Retinal pigment epithelial cell (primary cell): ENCODE measurements around the gene MRPL49.

ENCODE experiments used
- DNase-seq: peaks from one replicate; pipeline ENCODE4 v3.0.0-alpha.2; 2010; ENCODE audit warnings: low read depth
- H3K4me3 ChIP-seq: 2 replicates; pipeline ENCODE4 v1.5.1; 2011; ENCODE audit warnings: mild to moderate bottlenecking, low read length, control low read depth, moderate library complexity
- CTCF ChIP-seq: conservative IDR thresholded peaks from 2 replicates; pipeline ENCODE4 v1.5.1; 2011; ENCODE audit warnings: low read depth, low read length, control low read depth, inconsistent platforms

Gene MRPL49

DNA sequence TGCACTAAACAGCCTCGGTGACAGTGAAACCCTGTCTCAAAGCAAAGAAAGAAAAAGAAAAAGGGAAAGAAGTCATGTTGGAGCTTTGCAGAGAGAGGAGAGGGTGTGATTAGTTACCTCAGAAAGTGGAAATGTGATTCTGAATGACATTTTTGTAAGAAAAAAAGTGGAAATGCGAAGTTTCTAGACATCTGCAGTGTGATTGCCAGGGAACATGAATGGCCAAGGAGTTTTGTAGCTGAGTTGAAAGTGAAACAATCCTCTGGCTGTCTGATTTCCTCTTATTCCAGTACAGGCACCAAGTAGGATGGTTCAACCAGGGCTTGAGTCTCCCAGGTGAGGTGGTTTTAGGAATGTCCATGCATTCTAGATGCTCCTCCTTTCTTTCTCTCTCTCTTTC is 30.0 kb downstream of the MRPL49 start:
- no peak for TF ChIP-seq CTCF
- no peak for DNase-seq
- no peak overlapping the region for H3K4me3 ChIP-seq

DNA sequence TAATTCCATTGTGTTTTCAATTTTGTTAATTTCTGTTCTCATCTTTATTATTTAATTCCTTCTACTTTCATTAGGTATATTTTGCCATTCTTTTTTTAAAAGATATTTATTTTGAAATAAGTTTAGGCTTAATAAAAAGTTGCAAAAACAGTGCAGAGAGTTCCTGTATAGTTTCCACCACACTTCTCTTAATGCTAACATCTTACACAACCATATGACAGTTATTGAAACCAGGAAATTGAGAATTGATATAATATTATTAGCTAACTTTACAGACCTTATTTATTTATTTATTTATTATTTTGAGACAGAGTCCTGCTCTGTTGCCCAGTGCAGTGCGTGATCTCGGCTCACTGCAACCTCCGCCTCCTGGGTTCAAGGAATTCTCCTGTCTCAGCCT is 34.1 kb downstream of the MRPL49 start:
- DNase-seq = no peak
- no peak overlapping the region for H3K4me3 ChIP-seq
- no peak for TF ChIP-seq CTCF

DNA sequence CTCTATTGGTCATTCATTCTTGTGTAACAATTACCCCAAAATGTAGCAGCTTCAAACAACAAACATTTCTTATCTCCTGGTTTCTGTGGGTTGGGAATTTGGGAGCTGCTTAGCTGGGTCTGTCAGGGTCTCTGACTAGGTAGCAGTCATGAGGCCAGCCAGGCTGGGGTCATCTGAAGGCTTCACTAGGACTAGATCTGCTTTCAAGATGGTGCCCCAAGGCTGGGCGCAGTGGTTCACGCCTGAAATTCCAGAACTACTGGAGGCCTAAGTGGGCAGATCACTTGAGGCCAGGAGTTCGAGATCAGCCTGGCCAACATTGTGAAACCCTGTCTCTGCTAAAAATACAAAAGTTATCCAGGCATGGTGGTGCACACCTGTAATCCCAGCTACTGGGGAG is 34.8 kb downstream of the MRPL49 start:
- no peak for TF ChIP-seq CTCF
- no peak overlapping the region for H3K4me3 ChIP-seq
- DNase-seq = no peak

- H3K4me3 ChIP-seq = no peak overlapping the region
- no peak for DNase-seq
- TF ChIP-seq CTCF = no peak
These were observed 35.2 kb downstream of the MRPL49 start for GRCh38 chr11:65157336-65157735.

GRCh38 chr11:65159012-65159411 is 36.9 kb downstream of the MRPL49 start:
- TF ChIP-seq CTCF = no peak
- DNase-seq = no peak
- H3K4me3 ChIP-seq = no peak overlapping the region

GRCh38 chr11:65160643-65161042 is 38.5 kb downstream of the MRPL49 start:
- no peak for DNase-seq
- H3K4me3 ChIP-seq = no peak overlapping the region

GRCh38 chr11:65163684-65164083 is 41.6 kb downstream of the MRPL49 start:
- no peak for TF ChIP-seq CTCF
- no peak for DNase-seq
- H3K4me3 ChIP-seq = no peak overlapping the region

More at GRCh38 chr11:65160643-65161042, 38.5 kb downstream of the MRPL49 start:
- TF ChIP-seq CTCF = no peak
